ENCODE results near the gene DENND6A. TPM values are rescaled to one million over a fixed set of nuclear protein-coding genes. Genes with fewer than 3 reads are reported as not detected.

The DENND6A gene
- total and polyA plus RNA-seq, 2 of the 8 experiments (the other 6 are each of a cell fraction or from before 2014, with no cell fraction given): 7.8 to 14.8 TPM

- peak overlapping the region; percentile 99 for H3K27ac ChIP-seq (ENCODE audit: low read depth, low read length)
- ChIA-PET CTCF (ENCODE audit: partially characterized antibody) (interaction anchor here (1.0 kb wide), 1 partner anchor 24 kb away, joined by 3 read pairs; no protein-coding TSS in a partner anchor), POLR2A (ENCODE audit: partially characterized antibody) (interaction anchor here (0.9 to 5.0 kb wide), 14 partner anchors 9 to 397 kb away, joined by 3 to 43 read pairs (median 4); partner anchors contain the start of genes DNAH12, HESX1, PDE12 and SLMAP)
- H3K9me3 ChIP-seq (ENCODE audit: insufficient read depth in 2 of 2, low read depth in 1 of 2, low read length in 1 of 2): no peaks in the 10 kb centered on the region
- peak overlapping the region; percentile 82 to 98 (median 88) for H3K4me3 ChIP-seq (ENCODE audit: extremely low read depth in 1 of 4, insufficient read depth in 2 of 4, low read depth in 3 of 4, low read length in 4 of 4)
- H2BK120ac ChIP-seq (replicated peaks; ENCODE audit: low read depth, low read length): no peak overlapping the region
- FAIRE-seq (no peak), DNase-seq (ENCODE audit: low read depth in 1 of 2, low spot score in 2 of 2) (peak; percentile 15 to 65)
- H2AFZ ChIP-seq (ENCODE audit: low read length): no peak overlapping the region
- H2BK12ac ChIP-seq (ENCODE audit: low read depth, low read length): peak overlapping the region; percentile 90; the same call in 1 of the 2 replicates
- peaks cover 41 to 56% of the 10 kb centered on the region in 2 experiments for H3K79me2 ChIP-seq (ENCODE audit: control insufficient read depth in 1 of 2, insufficient read depth in 2 of 2, low read length in 2 of 2)
- H2BK5ac ChIP-seq (ENCODE audit: low read depth, low read length): peak overlapping the region; percentile 98
- no peak overlapping the region for H3K14ac ChIP-seq (ENCODE audit: insufficient read length)
- H3K36me3 ChIP-seq (ENCODE audit: control insufficient read depth in 2 of 4, insufficient read depth in 4 of 4, low read length in 3 of 4): no peaks in the 10 kb centered on the region; a peak in 1 of 8 replicates
- no peaks in the 10 kb centered on the region for H3K27me3 ChIP-seq (replicated peaks in 1 of 4; ENCODE audit: control insufficient read depth in 3 of 4, extremely low read depth in 1 of 4, insufficient read depth in 3 of 4, low read length in 3 of 4)
- peak overlapping the region; percentile 65 to 74 for H3K4me2 ChIP-seq (ENCODE audit: insufficient read depth in 1 of 2, low read depth in 2 of 2, low read length in 2 of 2)
- peaks cover 7% of the 10 kb centered on the region; the same call in 1 of the 2 replicates for H3K23me2 ChIP-seq (ENCODE audit: low read depth, low read length)
- peaks cover 0 to 5% (median 1%) of the 10 kb centered on the region in 4 experiments; a peak in 3 of 7 replicates for H3K4me1 ChIP-seq (replicated peaks in 1 of 4; ENCODE audit: control insufficient read depth in 3 of 4, insufficient read depth in 4 of 4, low read length in 3 of 4)
- peak overlapping the region; percentile 83 to 99 (median 98) for H3K9ac ChIP-seq (replicated peaks in 1 of 4; ENCODE audit: extremely low read depth in 1 of 4, low read depth in 3 of 4, low read length in 3 of 4)
- peak overlapping the region; percentile 89 for H4K91ac ChIP-seq (replicated peaks; ENCODE audit: insufficient read length, low read length)
- no peak overlapping the region for H3K23ac ChIP-seq (ENCODE audit: insufficient read length)
- H2AK5ac ChIP-seq (ENCODE audit: low read depth, low read length): peak overlapping the region; percentile 93; the same call in 1 of the 2 replicates
- H2BK15ac ChIP-seq (ENCODE audit: low read length): no peak overlapping the region; the same call in 1 of the 2 replicates
- 1% methylated on average over 17 of the region's 31 CpGs; no CpG with 5 or more reads in 1 of the 2 experiments for WGBS, 2 experiments (ENCODE audit: extremely low coverage in 1 of 2, insufficient coverage in 1 of 2, insufficient read length in 1 of 2, insufficient replicate concordance in 2 of 2, low coverage in 1 of 2, low lambda C conversion rate in 2 of 2, missing lambda C conversion rate in 1 of 2)
- H3K18ac ChIP-seq (ENCODE audit: extremely low read depth, low read length): peak overlapping the region; percentile 81
- H3K56ac ChIP-seq (replicated peaks; ENCODE audit: insufficient read length, low read depth, low read length): peak overlapping the region; percentile 90
- H3K4ac ChIP-seq (replicated peaks; ENCODE audit: insufficient read length, low read depth, low read length): no peak overlapping the region
- H3K79me1 ChIP-seq (ENCODE audit: low read depth, low read length): peaks cover 2% of the 10 kb centered on the region; the same call in 1 of the 2 replicates
- H2BK20ac ChIP-seq (ENCODE audit: low read length): no peak overlapping the region
- peak overlapping the region; percentile 82 for H4K5ac ChIP-seq (ENCODE audit: insufficient read length, low read depth, low read length)
- H4K8ac ChIP-seq (ENCODE audit: extremely low read depth, insufficient read depth, low read length): peak overlapping the region; percentile 97; the same call in 1 of the 2 replicates
- peaks cover 11 to 12% of the 10 kb centered on the region in 2 experiments for H4K20me1 ChIP-seq (replicated peaks in 1 of 2; ENCODE audit: control insufficient read depth in 1 of 2, insufficient read depth in 2 of 2, low read length in 2 of 2)
- TF ChIP-seq ATF2 (IDR thresholded peaks at IDR 0.05; ENCODE audit: low read length): no peak
- no peak for TF ChIP-seq SP2 (IDR thresholded peaks at IDR 0.05; ENCODE audit: low read length)
- no peak for TF ChIP-seq BRCA1 (IDR thresholded peaks at IDR 0.05; ENCODE audit: low read depth, low read length)
- TF ChIP-seq ZNF274 (IDR thresholded peaks at IDR 0.05; ENCODE audit: borderline replicate concordance, extremely low read depth, low read length): no peak
Measured at GRCh38 chr3:57596495-57597126, 96.3 kb downstream of the DENND6A start.
